ENCODE measurements around the gene GLCCI1. TPM values are rescaled to one million over a fixed set of nuclear protein-coding genes. Genes with fewer than 3 reads are reported as not detected.

The GLCCI1 gene
- polyA plus RNA-seq, 2 of the 4 experiments (the other 2 are of a cell fraction): 1.2 to 2.8 TPM

GRCh38 chr7:7964691-7965090 is 3.9 kb upstream of the GLCCI1 start:
- ChIA-PET CTCF (no interaction called here), POLR2A (no interaction called here)
- H3K4me3 ChIP-seq: no peak overlapping the region
- DNase-seq (ENCODE audit: low read depth in 1 of 2, low spot score in 1 of 2): no peak
- no peak for FAIRE-seq
- H3K9me3 ChIP-seq: no peaks in the 10 kb centered on the region
- 56% methylated on average over 2 of the region's 2 CpGs for WGBS (ENCODE audit: missing lambda C conversion rate)
- H3K27ac ChIP-seq: no peak overlapping the region
- H3K4me2 ChIP-seq: no peak overlapping the region
- TF ChIP-seq HOXA7 (CRISPR knock-in tag; IDR thresholded peaks at IDR 0.05) (no peak), NR3C1 (IDR thresholded peaks at IDR 0.05) (no peak), REST (IDR thresholded peaks at IDR 0.05) (no peak), BHLHE40 (IDR thresholded peaks at IDR 0.05; ENCODE audit: low read depth, low read length) (no peak), USF2 (IDR thresholded peaks at IDR 0.05) (no peak), CTCF (IDR thresholded peaks at IDR 0.05) (no peak), TP53 (CRISPR knock-in tag; IDR thresholded peaks at IDR 0.05) (no peak), KDM5A (IDR thresholded peaks at IDR 0.05) (no peak), MYC (IDR thresholded peaks at IDR 0.05; ENCODE audit: borderline replicate concordance, low read length) (no peak), KDM1A (IDR thresholded peaks at IDR 0.05; ENCODE audit: low read depth) (no peak), FOXS1 (CRISPR knock-in tag; IDR thresholded peaks at IDR 0.05) (no peak), ESRRA (IDR thresholded peaks at IDR 0.05; ENCODE audit: borderline replicate concordance, low read length) (no peak), RAD21 (conservative IDR thresholded peaks at IDR 0.05 in 1 of 2, IDR thresholded peaks at IDR 0.05 in 1 of 2) (no peak), CBX2 (IDR thresholded peaks at IDR 0.05; ENCODE audit: borderline replicate concordance, low read depth) (no peak), RARB (CRISPR knock-in tag; IDR thresholded peaks at IDR 0.05) (no peak), ZSCAN20 (CRISPR knock-in tag; IDR thresholded peaks at IDR 0.05) (no peak), CHD4 (IDR thresholded peaks at IDR 0.05; ENCODE audit: borderline replicate concordance) (no peak)
- ATAC-seq: no peak
- 0 out of 3 replicates have a peak, but pooled peaks cover 5% of the 10 kb centered on the region for H3K4me1 ChIP-seq

- H3K9me3 ChIP-seq: no peaks in the 10 kb centered on the region
- no peak for FAIRE-seq
- 0 out of 3 replicates have a peak, but pooled peaks cover 5% of the 10 kb centered on the region for H3K4me1 ChIP-seq
- no peak for DNase-seq (ENCODE audit: low read depth in 1 of 2, low spot score in 1 of 2)
- ATAC-seq: no peak
- ChIA-PET CTCF (no interaction called here), POLR2A (no interaction called here)
- no peak overlapping the region for H3K27ac ChIP-seq
- WGBS (ENCODE audit: missing lambda C conversion rate): 79% methylated on average over 1 of the region's 1 CpG
- no peak overlapping the region for H3K4me3 ChIP-seq
- TF ChIP-seq ESRRA (IDR thresholded peaks at IDR 0.05; ENCODE audit: borderline replicate concordance, low read length): no peak
- TF ChIP-seq JUN (IDR thresholded peaks at IDR 0.05): no peak
- TF ChIP-seq KDM1A (IDR thresholded peaks at IDR 0.05; ENCODE audit: low read depth): no peak
- no peak for TF ChIP-seq ZC3H11A (IDR thresholded peaks at IDR 0.05)
- TF ChIP-seq BCL3 (IDR thresholded peaks at IDR 0.05): no peak
- TF ChIP-seq FOXS1 (CRISPR knock-in tag; IDR thresholded peaks at IDR 0.05): no peak
- no peak for TF ChIP-seq MAX (IDR thresholded peaks at IDR 0.05)
- no peak for TF ChIP-seq RFX5 (IDR thresholded peaks at IDR 0.05)
- TF ChIP-seq FOSL2 (IDR thresholded peaks at IDR 0.05): no peak
- TF ChIP-seq FOSL2 (CRISPR knock-in tag; IDR thresholded peaks at IDR 0.05): no peak
- TF ChIP-seq EHF (CRISPR knock-in tag; IDR thresholded peaks at IDR 0.05): no peak
- TF ChIP-seq POLR2AphosphoS2 (conservative IDR thresholded peaks at IDR 0.05; ENCODE audit: low read length): no peak
- TF ChIP-seq CHD4 (IDR thresholded peaks at IDR 0.05; ENCODE audit: borderline replicate concordance): no peak
- TF ChIP-seq PBX3 (IDR thresholded peaks at IDR 0.05): no peak
- TF ChIP-seq HES2 (IDR thresholded peaks at IDR 0.05): no peak
- no peak for TF ChIP-seq EP300 (IDR thresholded peaks at IDR 0.05)
- no peak for TF ChIP-seq HOXA7 (CRISPR knock-in tag; IDR thresholded peaks at IDR 0.05)
- TF ChIP-seq MYC (IDR thresholded peaks at IDR 0.05; ENCODE audit: borderline replicate concordance, low read length): no peak
- H3K4me2 ChIP-seq: no peak overlapping the region
Measured at GRCh38 chr7:7965301-7965700, 3.3 kb upstream of the GLCCI1 start.
